OCI-LY7 (cell line): ENCODE results near the gene CDKN2A.

Experiments used
- EZH2phosphoT487 ChIP-seq: fragments of 200-600 bp; sonication (generic); IDR thresholded peaks from 2 replicates; pipeline ENCODE4 v1.6.1; 2018; ENCODE audit warnings: low read depth, borderline replicate concordance, mild to moderate bottlenecking, mixed run types, antibody characterized with exemption, low read length, moderate library complexity, mixed read lengths
- TF ChIP-seq, protein P1 (sequence below): fragments of 200-600 bp; sonication (generic); conservative IDR thresholded peaks from 2 replicates; pipeline ENCODE4 v1.5.1; 2014; ENCODE audit warnings: mild to moderate bottlenecking, antibody characterized with exemption, low read length, moderate library complexity, mixed read lengths

DNA sequence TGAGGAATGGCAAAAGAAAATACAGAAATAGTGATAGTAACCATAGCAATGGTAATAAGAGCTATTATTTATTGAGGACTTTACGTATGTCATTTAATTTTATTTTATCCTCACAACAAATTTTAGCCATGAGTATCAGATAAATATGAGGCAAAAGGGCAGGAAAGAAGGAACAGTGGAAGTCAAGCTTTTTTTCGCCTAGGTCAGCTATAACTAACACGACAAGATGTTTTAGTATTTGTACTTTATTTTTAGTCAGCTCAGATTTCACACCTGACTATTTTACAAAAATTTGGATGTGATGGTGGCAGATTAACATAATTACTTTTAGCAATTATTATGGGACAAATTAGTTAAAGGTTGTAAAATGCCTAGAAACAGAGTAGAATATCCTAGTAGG is 49.7 kb upstream of the CDKN2A start:
- TF ChIP-seq, protein P1, sequence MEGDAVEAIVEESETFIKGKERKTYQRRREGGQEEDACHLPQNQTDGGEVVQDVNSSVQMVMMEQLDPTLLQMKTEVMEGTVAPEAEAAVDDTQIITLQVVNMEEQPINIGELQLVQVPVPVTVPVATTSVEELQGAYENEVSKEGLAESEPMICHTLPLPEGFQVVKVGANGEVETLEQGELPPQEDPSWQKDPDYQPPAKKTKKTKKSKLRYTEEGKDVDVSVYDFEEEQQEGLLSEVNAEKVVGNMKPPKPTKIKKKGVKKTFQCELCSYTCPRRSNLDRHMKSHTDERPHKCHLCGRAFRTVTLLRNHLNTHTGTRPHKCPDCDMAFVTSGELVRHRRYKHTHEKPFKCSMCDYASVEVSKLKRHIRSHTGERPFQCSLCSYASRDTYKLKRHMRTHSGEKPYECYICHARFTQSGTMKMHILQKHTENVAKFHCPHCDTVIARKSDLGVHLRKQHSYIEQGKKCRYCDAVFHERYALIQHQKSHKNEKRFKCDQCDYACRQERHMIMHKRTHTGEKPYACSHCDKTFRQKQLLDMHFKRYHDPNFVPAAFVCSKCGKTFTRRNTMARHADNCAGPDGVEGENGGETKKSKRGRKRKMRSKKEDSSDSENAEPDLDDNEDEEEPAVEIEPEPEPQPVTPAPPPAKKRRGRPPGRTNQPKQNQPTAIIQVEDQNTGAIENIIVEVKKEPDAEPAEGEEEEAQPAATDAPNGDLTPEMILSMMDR = no peak
- TF ChIP-seq EZH2phosphoT487 = no peak
